SK-N-SH (cell line): ENCODE measurements around the gene CYP1B1. TPM values are rescaled to one million over a fixed set of nuclear protein-coding genes. Genes with fewer than 3 reads are reported as not detected.

Experiments used
- CTCF ChIA-PET: fragments of 300-600, 350-600 bp; formaldehyde crosslinking; extraction: SDS; loops from one replicate; lab custom pipeline; 2021; lab: Yijun Ruan, JAX
- POLR2A ChIA-PET: fragments of 350-600 bp; sonication (Branson Sonifier 250); formaldehyde crosslinking; extraction: SDS; loops from one replicate; lab custom pipeline; 2020; ENCODE audit warnings: antibody characterized with exemption, inconsistent platforms; lab: Yijun Ruan, JAX
- DNase-seq: peaks from one replicate; pipeline ENCODE4 v3.0.0; 2012
- H2AFZ ChIP-seq: fragments of 200-600 bp; sonication (generic); 2 replicates; pipeline ENCODE4 v1.8.1; 2016; ENCODE audit warnings: antibody characterized with exemption, mild to moderate bottlenecking, low read depth
- H3F3A ChIP-seq: fragments of 200-600 bp; sonication (generic); replicated peaks from 2 replicates; pipeline ENCODE3; 2016; ENCODE audit warnings: antibody characterized with exemption, mild to moderate bottlenecking; ENCODE audit not compliant: insufficient read depth
- H3K27ac ChIP-seq, 2 experiments: fragments of 200-500 bp in 1 of 2; fragments of 200-600 bp in 1 of 2; sonication (Bioruptor generic) in 1 of 2; sonication (generic), shearing (Covaris generic) in 1 of 2; 2 replicates each; pipeline versions ENCODE4 v1.5.1 to v1.6.1; 2014 to 2016; ENCODE audit warnings: low read depth in 2 of 2, inconsistent platforms in 1 of 2, low read length in 1 of 2, mild to moderate bottlenecking in 1 of 2, mixed read lengths in 1 of 2
- H3K27me3 ChIP-seq: fragments of 200-600 bp; sonication (generic), shearing (Covaris generic); 2 replicates; pipeline ENCODE4 v1.6.1; 2016; ENCODE audit warnings: mixed run types; ENCODE audit not compliant: insufficient read depth
- H3K36me3 ChIP-seq, 2 experiments: fragments of 200-500 bp in 1 of 2; fragments of 200-600 bp in 1 of 2; sonication (Bioruptor generic) in 1 of 2; sonication (generic) in 1 of 2; replicated peaks in 1 of 2; 2 replicates each; pipeline versions ENCODE3 to v1.5.1; 2014 to 2016; ENCODE audit warnings: low read length in 1 of 2, mild to moderate bottlenecking in 1 of 2; ENCODE audit not compliant: insufficient read depth in 2 of 2, control insufficient read depth in 1 of 2
- H3K4me1 ChIP-seq, 2 experiments: fragments of 200-500 bp in 1 of 2; fragments of 200-600 bp in 1 of 2; sonication (Bioruptor generic) in 1 of 2; sonication (generic), shearing (Covaris generic) in 1 of 2; 2 replicates each; pipeline versions ENCODE4 v1.5.1 to v1.6.1; 2014 to 2016; ENCODE audit warnings: low read depth in 1 of 2, low read length in 1 of 2, mixed run types in 1 of 2; ENCODE audit not compliant: insufficient read depth in 2 of 2, control insufficient read depth in 1 of 2
- H3K4me2 ChIP-seq: fragments of 200-600 bp; sonication (generic), shearing (Covaris generic); 2 replicates; pipeline ENCODE4 v1.6.1; 2017; ENCODE audit warnings: mixed run types
- H3K4me3 ChIP-seq, 2 experiments: fragments of 200-500 bp in 1 of 2; fragments of 200-600 bp in 1 of 2; sonication (Bioruptor generic) in 1 of 2; sonication (generic), shearing (Covaris generic) in 1 of 2; 2 replicates each; pipeline versions ENCODE4 v1.5.1 to v1.8.1; 2014 to 2016; ENCODE audit warnings: low read depth in 2 of 2, inconsistent platforms in 1 of 2, low read length in 1 of 2, mild to moderate bottlenecking in 1 of 2, mixed read lengths in 1 of 2, moderate library complexity in 1 of 2
- H3K79me2 ChIP-seq: fragments of 200-600 bp; sonication (generic); 2 replicates; pipeline ENCODE4 v1.8.1; 2017; ENCODE audit warnings: mild to moderate bottlenecking; ENCODE audit not compliant: insufficient read depth
- H3K9ac ChIP-seq: fragments of 200-600 bp; sonication (generic); 2 replicates; pipeline ENCODE4 v1.6.1; 2017; ENCODE audit warnings: mixed run types
- H3K9me2 ChIP-seq: fragments of 200-600 bp; sonication (generic); 2 replicates; pipeline ENCODE4 v1.6.1; 2017; ENCODE audit warnings: mixed run types
- H3K9me3 ChIP-seq: fragments of 200-600 bp; sonication (generic); 2 replicates; pipeline ENCODE4 v1.6.1; 2017; ENCODE audit warnings: mixed run types, mild to moderate bottlenecking, moderate library complexity
- H4K20me1 ChIP-seq: fragments of 200-600 bp; sonication (generic); 2 replicates; pipeline ENCODE4 v1.6.1; 2017; ENCODE audit warnings: mild to moderate bottlenecking, mixed run types; ENCODE audit not compliant: insufficient read depth
- CTCF ChIP-seq: fragments of 200-600 bp; sonication (generic); IDR thresholded peaks from 2 replicates; pipeline ENCODE4 v1.6.1; 2017; ENCODE audit warnings: antibody characterized with exemption, mild to moderate bottlenecking, moderate library complexity
- ELF1 ChIP-seq: IDR thresholded peaks from 2 replicates; pipeline ENCODE4 v1.4.0; 2012
- EZH2phosphoT487 ChIP-seq: fragments of 200-600 bp; sonication (generic); IDR thresholded peaks from 2 replicates; pipeline ENCODE4 v1.6.1; 2017; ENCODE audit warnings: low read depth, mixed run types, mild to moderate bottlenecking, antibody characterized with exemption, moderate library complexity, borderline replicate concordance
- FOSL2 ChIP-seq: IDR thresholded peaks from 2 replicates; pipeline ENCODE4 v1.4.0; 2012; ENCODE audit warnings: low read depth, mild to moderate bottlenecking, moderate library complexity, borderline replicate concordance
- FOXJ3 ChIP-seq: sonication (generic); formaldehyde crosslinking; IDR thresholded peaks from 2 replicates; pipeline ENCODE4 v1.5.1; 2020; ENCODE audit warnings: mild to moderate bottlenecking, missing genetic modification reagents
- FOXM1 ChIP-seq: IDR thresholded peaks from 2 replicates; pipeline ENCODE4 v1.4.0; 2012; ENCODE audit warnings: low read depth, mild to moderate bottlenecking
- GABPA ChIP-seq: IDR thresholded peaks from 2 replicates; pipeline ENCODE4 v1.4.0; 2012; ENCODE audit warnings: low read depth, mild to moderate bottlenecking
- GATA2 ChIP-seq: sonication (generic); formaldehyde crosslinking; IDR thresholded peaks from 2 replicates; pipeline ENCODE4 v1.5.0; 2020; ENCODE audit warnings: mild to moderate bottlenecking, missing genetic modification reagents
- JUND ChIP-seq: IDR thresholded peaks from 2 replicates; pipeline ENCODE4 v1.4.0; 2012
- MAX ChIP-seq: IDR thresholded peaks from 2 replicates; pipeline ENCODE4 v1.4.0; 2012; ENCODE audit warnings: low read depth
- MXI1 ChIP-seq: IDR thresholded peaks from 2 replicates; pipeline ENCODE4 v1.6.1; 2012; ENCODE audit warnings: mild to moderate bottlenecking, low read depth, low read length, improper control_type of control experiment
- NFIC ChIP-seq: IDR thresholded peaks from 2 replicates; pipeline ENCODE4 v1.4.0; 2012; ENCODE audit warnings: borderline replicate concordance
- NRF1 ChIP-seq: IDR thresholded peaks from 2 replicates; pipeline ENCODE4 v1.6.1; 2012; ENCODE audit warnings: low read depth, mild to moderate bottlenecking, low read length
- PBX3 ChIP-seq: IDR thresholded peaks from 2 replicates; pipeline ENCODE4; 2012
- RAD21 ChIP-seq: IDR thresholded peaks from 2 replicates; pipeline ENCODE4 v1.6.1; 2012; ENCODE audit warnings: mild to moderate bottlenecking, low read length
- REST ChIP-seq: IDR thresholded peaks from 2 replicates; pipeline ENCODE4 v1.6.1; 2012; ENCODE audit warnings: mild to moderate bottlenecking, low read depth, low read length, moderate library complexity
- RFX5 ChIP-seq: IDR thresholded peaks from 2 replicates; pipeline ENCODE4 v1.6.1; 2012; ENCODE audit warnings: mild to moderate bottlenecking, improper control_type of control experiment, low read length
- RXRA ChIP-seq: IDR thresholded peaks from 2 replicates; pipeline ENCODE4 v1.4.0; 2012; ENCODE audit warnings: low read depth, mild to moderate bottlenecking, borderline replicate concordance
- SMC3 ChIP-seq: IDR thresholded peaks from 2 replicates; pipeline ENCODE4 v1.6.1; 2012; ENCODE audit warnings: low read depth, low read length, improper control_type of control experiment
- TEAD4 ChIP-seq: IDR thresholded peaks from 2 replicates; pipeline ENCODE4 v1.4.0; 2012; ENCODE audit warnings: mild to moderate bottlenecking, borderline replicate concordance; ENCODE audit not compliant: insufficient read depth
- YY1 ChIP-seq: IDR thresholded peaks from 2 replicates; pipeline ENCODE4 v1.4.0; 2012; ENCODE audit warnings: low read depth, mild to moderate bottlenecking
- WGBS: methylation state at CpG from one replicate; pipeline ENCODE4 v1.1.6; 2017; ENCODE audit warnings: low lambda C conversion rate; 5-methylcytosine and 5-hydroxymethylcytosine counted together
- polyA plus RNA-seq, 3 experiments: library from polyadenylated mRNA; depleted of rRNA; stranded (reverse); fragments of >200 nt; gene quantifications; 2 replicates each; pipeline ENCODE4 v1.2.3, GENCODE V29; 2012

CYP1B1 gene
- polyA plus RNA-seq, 1 of the 3 experiments (the other 2 are of a cell fraction), result 0.20 TPM

GRCh38 chr2:38122344-38122743 is 46.4 kb upstream of the CYP1B1 start:
- ChIA-PET CTCF (interaction anchor here (0.7 to 12.4 kb wide), 7 partner anchors 9 to 152 kb away, joined by 3 to 157 read pairs (median 5); partner anchors contain the start of gene CYP1B1), POLR2A (no interaction called here)
- no peaks in the 10 kb centered on the region for H3K9me2 ChIP-seq
- H3K27ac ChIP-seq, result no peak overlapping the region
- H3K9ac ChIP-seq, result no peak overlapping the region
- peaks cover 0 to 14% of the 10 kb centered on the region in 2 experiments; a peak in 2 of 4 replicates for H3K4me1 ChIP-seq
- H3K27me3 ChIP-seq, result no peaks in the 10 kb centered on the region
- no peaks in the 10 kb centered on the region for H3K36me3 ChIP-seq
- H4K20me1 ChIP-seq, result no peaks in the 10 kb centered on the region
- no peak overlapping the region for H3K4me2 ChIP-seq
- H2AFZ ChIP-seq, result no peak overlapping the region
- H3K4me3 ChIP-seq, result no peak overlapping the region
- no peaks in the 10 kb centered on the region for H3K79me2 ChIP-seq
- WGBS, result 93% methylated on average over 7 of the region's 7 CpGs
- H3F3A ChIP-seq, result no peaks in the 10 kb centered on the region
- DNase-seq, result no peak
- H3K9me3 ChIP-seq, result peaks cover 6% of the 10 kb centered on the region; the same call in 1 of the 2 replicates
- TF ChIP-seq PBX3 (no peak), FOXM1 (no peak), SMC3 (no peak), FOSL2 (no peak), TEAD4 (no peak), CTCF (no peak), NRF1 (no peak), GATA2 (CRISPR knock-in tag) (no peak), YY1 (no peak), MXI1 (no peak), RAD21 (no peak), EZH2phosphoT487 (no peak), GABPA (no peak)

- Histone ChIP-seq H3K79me2 (no peaks in the 10 kb centered on the region), H3F3A (no peaks in the 10 kb centered on the region), H2AFZ (no peak overlapping the region), H3K9ac (no peak overlapping the region), H3K9me2 (no peaks in the 10 kb centered on the region), H3K4me1 (peaks cover 0 to 17% of the 10 kb centered on the region in 2 experiments; a peak in 2 of 4 replicates), H3K27ac (no peak overlapping the region; a peak in 1 of 4 replicates), H3K9me3 (peaks cover under 1% of the 10 kb centered on the region; the same call in 1 of the 2 replicates), H3K4me3 (no peak overlapping the region), H3K4me2 (no peak overlapping the region), H3K27me3 (no peaks in the 10 kb centered on the region), H4K20me1 (no peaks in the 10 kb centered on the region), H3K36me3 (no peaks in the 10 kb centered on the region)
- DNase-seq, result no peak
- ChIA-PET POLR2A (interaction anchor here (1.1 kb wide), 1 partner anchor 96 kb away, joined by 5 read pairs; no protein-coding TSS in a partner anchor), CTCF (interaction anchor here (0.8 to 12.4 kb wide), 7 partner anchors 16 to 952 kb away, joined by 3 to 157 read pairs (median 5); partner anchors contain the start of gene CYP1B1)
- WGBS, result 78% methylated on average over 2 of the region's 2 CpGs
- no peak for TF ChIP-seq ELF1
- no peak for TF ChIP-seq FOXJ3 (CRISPR knock-in tag)
- no peak for TF ChIP-seq JUND
- TF ChIP-seq REST, result no peak
- no peak for TF ChIP-seq RAD21
- no peak for TF ChIP-seq MAX
- no peak for TF ChIP-seq FOXM1
- TF ChIP-seq GATA2 (CRISPR knock-in tag), result no peak
- no peak for TF ChIP-seq NFIC
- no peak for TF ChIP-seq NRF1
- no peak for TF ChIP-seq RFX5
- no peak for TF ChIP-seq FOSL2
- TF ChIP-seq TEAD4, result no peak
- TF ChIP-seq RXRA, result no peak
Measured at GRCh38 chr2:38121481-38121880, 45.5 kb upstream of the CYP1B1 start.
